ACC112 (cell line): Measurements from ENCODE around the gene RAI1.
"Not testable (repeated sequence)": the region's sequence is repeated elsewhere in the genome, so short reads cannot be mapped to it uniquely, and the experiment has no call there.

Source experiments
- H2AFZ ChIP-seq: fragments of 200-600 bp; sonication (generic); one replicate; pipeline ENCODE4 v1.6.0; 2017; ENCODE audit warnings: antibody characterized with exemption, low read length; ENCODE audit not compliant: unreplicated experiment
- H3K27ac ChIP-seq: fragments of 200-600 bp; sonication (generic); 2 replicates; pipeline ENCODE4 v1.5.1; 2014; ENCODE audit warnings: low read depth, mild to moderate bottlenecking, antibody characterized with exemption, low read length, moderate library complexity
- H3K27me3 ChIP-seq: fragments of 200-600 bp; sonication (generic); 2 replicates; pipeline ENCODE4 v1.6.1; 2014; ENCODE audit warnings: mild to moderate bottlenecking, antibody characterized with exemption, low read length, moderate library complexity, mixed read lengths; ENCODE audit not compliant: insufficient read depth
- H3K36me3 ChIP-seq: fragments of 200-600 bp; sonication (generic); 2 replicates; pipeline ENCODE4 v1.6.1; 2016; ENCODE audit warnings: mild to moderate bottlenecking, antibody characterized with exemption, low read length, moderate library complexity, mixed read lengths; ENCODE audit not compliant: insufficient read depth
- H3K4me1 ChIP-seq: fragments of 200-600 bp; sonication (generic); one replicate; pipeline ENCODE4 v1.6.1; 2016; ENCODE audit warnings: low read length, mixed read lengths; ENCODE audit not compliant: insufficient read depth, unreplicated experiment, control insufficient read depth
- H3K4me3 ChIP-seq: fragments of 200-600 bp; sonication (generic); 2 replicates; pipeline ENCODE4 v1.5.1; 2014; ENCODE audit warnings: mild to moderate bottlenecking, low read depth, low read length
- H3K79me2 ChIP-seq: fragments of 200-600 bp; sonication (generic); one replicate; pipeline ENCODE4 v1.6.0; 2016; ENCODE audit warnings: low read length; ENCODE audit not compliant: control insufficient read depth, unreplicated experiment, insufficient read depth

RAI1 gene

DNA sequence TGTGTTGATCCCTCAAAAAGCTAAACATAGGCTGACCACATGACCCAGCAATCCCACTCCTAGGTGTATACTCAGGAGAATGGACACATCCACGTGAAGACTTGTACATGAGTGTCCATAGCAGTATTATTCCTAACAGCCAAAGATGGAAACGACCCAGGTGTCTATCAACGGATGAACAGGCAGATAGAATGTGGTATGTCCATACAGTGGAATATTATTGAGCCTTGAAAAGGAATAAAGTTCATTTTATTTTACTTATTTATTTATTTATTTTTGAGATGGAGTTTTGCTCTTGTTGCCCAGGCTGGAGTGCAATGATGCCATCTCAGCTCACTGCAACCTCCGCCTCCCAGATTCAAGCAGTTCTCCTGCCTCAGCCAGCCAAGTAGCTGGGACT lies 36.1 kb upstream of the RAI1 start:
- not testable (repeated sequence) for H3K27me3 ChIP-seq, H3K27ac ChIP-seq, H3K36me3 ChIP-seq, H3K4me3 ChIP-seq, H3K4me1 ChIP-seq, H3K79me2 ChIP-seq, H2AFZ ChIP-seq

DNA sequence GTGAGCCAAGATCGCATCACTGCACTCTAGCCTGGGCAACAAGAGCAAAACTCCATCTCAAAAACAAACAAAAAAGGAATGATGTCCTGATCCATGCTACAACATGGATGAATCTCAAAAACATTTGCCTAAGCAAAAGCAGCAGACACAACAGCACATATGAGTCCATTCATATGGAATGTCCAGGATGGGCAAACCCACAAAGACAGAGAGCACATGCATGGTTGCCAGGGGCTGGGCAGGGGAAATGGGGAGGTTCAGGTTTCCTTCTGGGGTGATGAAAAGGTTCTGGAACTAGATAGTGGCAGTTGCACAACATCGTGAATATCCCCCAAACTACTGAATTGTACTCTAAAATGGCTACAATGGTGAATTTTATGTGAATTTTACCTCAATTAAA lies 35.3 kb upstream of the RAI1 start:
- Histone ChIP-seq H3K27ac (no peak overlapping the region), H3K27me3 (no peaks in the 10 kb centered on the region; the same call in 1 of the 2 replicates), H3K36me3 (no peaks in the 10 kb centered on the region), H2AFZ (no peak overlapping the region), H3K4me1 (no peaks in the 10 kb centered on the region), H3K79me2 (no peaks in the 10 kb centered on the region), H3K4me3 (no peak overlapping the region)

DNA sequence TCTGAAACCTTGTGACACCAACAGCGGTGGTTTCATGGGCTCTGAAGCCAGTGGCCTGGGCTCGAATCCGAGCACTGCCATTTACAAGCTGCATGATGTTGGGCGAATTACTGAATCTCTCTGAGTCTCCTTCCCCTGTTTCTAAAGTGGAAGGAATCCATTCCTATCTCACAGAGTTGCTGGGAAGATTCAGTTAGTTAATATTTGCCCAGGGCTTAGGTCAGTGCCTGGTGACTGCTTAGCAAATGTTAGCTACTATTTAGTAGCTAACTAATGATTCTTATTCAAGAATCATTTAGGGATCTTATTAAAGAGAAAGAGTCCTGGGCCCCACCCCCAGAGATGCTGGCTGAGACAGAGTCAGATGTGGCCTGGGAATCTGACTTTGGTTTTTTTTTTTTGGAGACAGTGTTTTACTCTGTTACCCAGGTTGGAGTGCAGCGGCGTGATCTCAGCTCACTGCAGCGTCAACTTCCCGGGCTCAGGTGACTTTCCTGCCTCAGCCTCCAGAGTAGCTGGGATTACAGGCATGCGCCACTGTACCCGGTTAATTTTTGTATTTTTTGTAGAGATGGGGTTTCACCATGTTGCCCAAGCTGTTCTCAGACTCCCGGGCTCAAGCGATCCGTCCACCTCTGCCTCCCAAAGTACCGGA lies 33.6 kb upstream of the RAI1 start:
- no peak overlapping the region for H3K27ac ChIP-seq
- no peak overlapping the region for H3K4me3 ChIP-seq
- no peaks in the 10 kb centered on the region for H3K36me3 ChIP-seq
- no peaks in the 10 kb centered on the region for H3K79me2 ChIP-seq
- no peak overlapping the region for H2AFZ ChIP-seq
- H3K4me1 ChIP-seq, result no peaks in the 10 kb centered on the region
- H3K27me3 ChIP-seq, result no peaks in the 10 kb centered on the region; the same call in 1 of the 2 replicates

DNA sequence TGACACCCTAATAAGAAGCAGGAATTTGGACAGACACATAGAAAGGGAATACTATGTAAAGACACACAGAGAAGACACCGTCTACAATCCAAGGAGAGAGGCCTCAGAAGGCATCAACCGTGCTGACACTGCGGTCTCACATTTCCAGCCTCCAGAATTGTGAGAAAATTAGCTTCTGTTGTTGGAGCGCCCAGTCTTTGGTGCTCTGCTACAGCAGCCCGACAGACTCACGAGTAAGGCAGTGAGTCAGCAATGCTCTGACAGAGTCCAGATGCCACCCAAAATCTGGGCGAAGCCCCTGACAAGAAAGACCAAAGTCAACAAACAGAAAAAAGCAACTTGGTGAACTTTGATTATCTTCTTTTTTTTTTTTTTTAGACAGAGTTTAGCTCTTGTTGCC lies 32.5 kb upstream of the RAI1 start:
- no peaks in the 10 kb centered on the region; the same call in 1 of the 2 replicates for H3K27me3 ChIP-seq
- no peak overlapping the region for H3K4me3 ChIP-seq
- H3K79me2 ChIP-seq, result no peaks in the 10 kb centered on the region
- H3K27ac ChIP-seq, result no peak overlapping the region
- H3K36me3 ChIP-seq, result no peaks in the 10 kb centered on the region
- no peak overlapping the region for H2AFZ ChIP-seq
- H3K4me1 ChIP-seq, result no peaks in the 10 kb centered on the region

DNA sequence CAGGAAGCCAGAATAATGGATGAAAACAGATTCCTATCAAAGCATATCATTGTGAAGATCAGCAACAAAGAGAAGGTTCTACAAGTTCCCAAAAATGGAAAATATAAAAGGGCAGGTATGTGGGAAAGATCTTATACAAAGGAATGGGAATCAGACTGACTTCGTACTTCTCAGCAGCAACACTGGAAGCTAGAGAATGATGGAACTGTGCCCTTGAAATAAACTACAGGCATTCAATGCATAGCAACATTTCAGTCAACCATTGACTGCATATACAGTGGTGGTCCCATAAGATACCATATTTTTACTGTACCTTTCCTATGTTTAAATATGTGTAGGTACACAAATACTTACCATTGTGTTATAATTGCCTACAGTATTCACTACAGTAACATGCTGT lies 30.3 kb upstream of the RAI1 start:
- H3K27me3 ChIP-seq, result no peaks in the 10 kb centered on the region; the same call in 1 of the 2 replicates
- no peaks in the 10 kb centered on the region for H3K4me1 ChIP-seq
- H3K79me2 ChIP-seq, result no peaks in the 10 kb centered on the region
- H2AFZ ChIP-seq, result no peak overlapping the region
- H3K36me3 ChIP-seq, result no peaks in the 10 kb centered on the region
- H3K4me3 ChIP-seq, result no peak overlapping the region
- no peak overlapping the region for H3K27ac ChIP-seq

DNA sequence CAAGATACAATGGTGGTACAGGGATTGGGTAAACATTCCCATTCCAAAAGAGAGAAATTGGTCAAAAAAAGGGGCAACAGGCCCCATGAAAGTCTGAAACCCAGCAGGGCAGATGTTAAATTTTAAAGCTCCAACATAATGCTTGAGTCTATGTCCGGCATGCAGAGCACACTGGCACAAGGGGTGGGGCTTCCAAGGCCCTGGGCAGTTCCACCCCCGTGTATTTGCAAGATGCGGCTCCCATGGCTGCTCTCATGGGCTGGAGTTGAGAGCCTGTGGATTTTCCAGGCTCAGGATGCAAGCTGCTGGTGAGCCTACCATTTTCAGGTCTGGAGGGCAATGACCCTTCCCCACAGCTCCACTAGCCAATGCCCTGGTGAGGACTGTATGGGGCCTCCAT lies 27.9 kb upstream of the RAI1 start:
- no peaks in the 10 kb centered on the region for H3K36me3 ChIP-seq
- no peaks in the 10 kb centered on the region for H3K79me2 ChIP-seq
- H3K27ac ChIP-seq, result no peak overlapping the region
- no peaks in the 10 kb centered on the region for H3K27me3 ChIP-seq
- H3K4me3 ChIP-seq, result no peak overlapping the region
- no peaks in the 10 kb centered on the region for H3K4me1 ChIP-seq
- H2AFZ ChIP-seq, result no peak overlapping the region

DNA sequence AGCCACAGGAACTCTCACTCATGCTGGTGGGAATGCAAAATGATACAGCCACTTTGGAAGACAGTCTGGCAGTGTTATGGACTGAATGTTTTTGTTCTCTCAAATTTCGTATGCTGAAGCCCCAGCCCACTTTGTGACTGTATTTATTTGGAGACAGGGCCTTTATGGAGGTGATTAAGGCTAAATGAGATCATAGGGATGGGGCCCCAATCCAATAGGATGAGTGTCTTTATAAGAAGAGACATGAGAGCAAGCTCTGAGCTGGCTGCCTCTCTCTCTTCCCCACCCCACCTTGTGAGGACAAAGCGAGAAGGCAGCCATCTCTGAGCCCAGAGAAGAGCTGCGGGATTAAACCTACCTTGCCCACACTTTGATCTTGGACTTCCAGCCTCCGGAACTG lies 21.9 kb upstream of the RAI1 start:
- no peaks in the 10 kb centered on the region for H3K36me3 ChIP-seq
- no peaks in the 10 kb centered on the region for H3K79me2 ChIP-seq
- H3K27me3 ChIP-seq, result no peaks in the 10 kb centered on the region
- no peak overlapping the region for H3K4me3 ChIP-seq
- no peak overlapping the region for H2AFZ ChIP-seq
- no peak overlapping the region for H3K27ac ChIP-seq
- H3K4me1 ChIP-seq, result no peaks in the 10 kb centered on the region

DNA sequence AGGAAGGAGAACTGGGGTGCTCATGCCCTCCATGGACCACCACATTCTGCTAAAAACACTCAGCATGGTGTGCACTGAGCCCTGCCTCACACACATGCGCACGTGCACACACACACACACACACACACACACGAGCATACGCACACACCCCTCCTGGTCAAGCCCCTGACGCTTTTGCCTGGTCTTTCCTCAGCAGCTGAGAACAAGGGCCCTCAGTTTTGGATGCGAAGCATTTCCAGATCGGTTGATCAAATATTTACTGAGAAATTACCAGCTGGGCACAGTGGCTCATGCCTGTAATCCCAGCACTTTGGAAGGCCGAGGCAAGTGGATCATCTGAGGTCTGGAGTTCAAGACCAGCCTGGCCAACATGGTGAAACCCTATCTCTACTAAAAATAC lies 20.1 kb upstream of the RAI1 start:
- Histone ChIP-seq H3K36me3 (no peaks in the 10 kb centered on the region), H3K4me3 (no peak overlapping the region), H3K27ac (no peak overlapping the region), H3K4me1 (no peaks in the 10 kb centered on the region), H2AFZ (no peak overlapping the region), H3K79me2 (no peaks in the 10 kb centered on the region), H3K27me3 (no peaks in the 10 kb centered on the region)

DNA sequence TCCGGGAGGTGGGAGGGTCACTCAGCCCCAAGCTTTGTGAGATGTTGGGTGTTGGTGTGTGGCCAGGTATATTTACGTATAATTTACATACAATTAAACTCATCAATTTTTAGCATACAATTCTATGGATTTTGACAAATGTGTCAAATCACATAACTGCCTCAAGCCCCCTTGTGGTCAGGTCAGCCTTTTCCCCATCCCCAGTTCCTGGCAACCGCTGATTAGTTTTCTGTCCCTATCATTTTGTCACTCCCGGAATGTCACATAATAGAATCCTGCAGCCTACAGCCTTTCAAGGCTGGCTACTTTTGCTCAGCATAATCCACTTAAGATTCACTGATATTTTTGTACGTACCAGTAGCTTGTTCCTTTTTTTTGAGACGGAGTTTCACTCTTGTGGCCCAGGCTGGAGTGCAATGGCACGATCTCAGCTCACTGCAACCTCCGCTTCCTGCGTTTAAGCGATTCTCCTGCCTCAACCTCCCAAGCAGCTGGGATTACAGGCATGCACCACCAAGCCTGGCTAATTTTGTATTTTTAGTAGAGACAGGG lies 19.3 kb upstream of the RAI1 start:
- Histone ChIP-seq H3K27ac (no peak overlapping the region), H3K27me3 (no peaks in the 10 kb centered on the region), H3K4me1 (no peaks in the 10 kb centered on the region), H2AFZ (no peak overlapping the region), H3K36me3 (no peaks in the 10 kb centered on the region), H3K79me2 (no peaks in the 10 kb centered on the region), H3K4me3 (no peak overlapping the region)

DNA sequence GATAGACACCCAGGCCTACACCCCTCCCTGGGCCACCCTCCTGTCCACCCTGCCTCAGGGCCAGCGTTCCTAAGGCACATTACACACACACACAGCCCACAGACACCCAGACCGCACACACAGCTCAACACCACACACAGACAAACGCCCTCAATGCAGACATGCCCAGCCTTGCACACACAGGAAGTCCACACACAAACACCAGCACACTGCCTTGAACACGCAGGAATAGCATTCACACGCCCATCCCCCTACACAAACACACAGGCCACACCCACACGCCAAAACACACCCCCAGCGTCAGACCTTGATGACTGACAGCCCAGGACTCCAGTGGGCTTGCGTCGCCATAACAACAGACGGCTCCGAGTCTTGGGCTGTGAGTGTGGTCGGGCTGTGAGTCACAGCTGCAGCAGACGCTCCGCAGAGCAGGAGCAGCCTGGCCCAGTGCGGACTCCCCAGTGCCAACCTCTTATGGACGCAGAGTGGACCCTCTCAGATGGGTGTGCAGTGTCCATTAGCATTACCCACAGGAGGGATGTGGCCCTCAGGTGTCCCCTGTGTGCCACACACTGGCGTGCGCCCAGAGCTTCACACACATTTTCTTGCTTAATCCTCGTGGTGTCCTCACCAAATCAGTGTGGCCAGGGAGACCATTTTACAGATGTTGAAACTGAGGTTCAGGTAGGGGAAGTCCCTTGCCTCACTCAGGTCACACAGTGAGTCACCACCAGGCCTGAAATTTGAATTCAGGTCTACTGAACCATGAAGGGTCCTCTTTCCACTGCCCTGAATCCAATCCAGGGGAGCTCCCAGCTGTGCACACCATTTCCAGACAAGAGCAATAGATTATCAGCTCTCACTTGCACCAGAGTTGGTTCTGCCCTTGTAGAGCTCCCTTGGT lies 17.8 kb upstream of the RAI1 start:
- Histone ChIP-seq H3K4me1 (no peaks in the 10 kb centered on the region), H3K79me2 (no peaks in the 10 kb centered on the region), H3K4me3 (no peak overlapping the region), H3K27me3 (no peaks in the 10 kb centered on the region), H3K36me3 (no peaks in the 10 kb centered on the region), H3K27ac (no peak overlapping the region), H2AFZ (no peak overlapping the region)

DNA sequence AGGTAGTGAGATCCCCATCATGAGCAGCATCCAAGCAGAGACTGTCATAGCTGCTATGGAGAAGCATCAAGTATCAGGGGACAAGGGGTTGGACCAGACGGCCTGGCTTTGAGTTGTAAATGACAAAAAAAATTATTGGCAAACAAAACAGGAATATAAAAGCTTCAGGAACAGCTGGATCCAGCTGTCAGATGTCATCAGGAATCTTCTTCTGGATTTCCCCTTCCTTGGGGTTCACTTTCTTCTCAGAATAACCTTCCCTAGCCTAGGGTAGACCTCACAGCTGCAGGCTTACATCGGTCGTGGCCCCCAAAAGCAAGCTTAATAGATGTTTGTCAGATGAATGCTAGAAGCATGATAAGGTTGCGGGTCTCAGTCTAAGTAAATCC lies 17.2 kb upstream of the RAI1 start:
- Histone ChIP-seq H3K79me2 (no peaks in the 10 kb centered on the region), H3K4me3 (no peak overlapping the region), H3K36me3 (no peaks in the 10 kb centered on the region), H2AFZ (no peak overlapping the region), H3K27me3 (no peaks in the 10 kb centered on the region), H3K27ac (no peak overlapping the region), H3K4me1 (no peaks in the 10 kb centered on the region)
